MM.1S (cell line): Measurements from ENCODE around the gene ARMC9.
"Not testable (repeated sequence)": the region's sequence is repeated elsewhere in the genome, so short reads cannot be mapped to it uniquely, and the experiment has no call there.

Source experiments
- CTCF ChIP-seq: fragments of 300-600 bp; sonication (generic); IDR thresholded peaks from 2 replicates; pipeline ENCODE4 v1.5.1; 2016; ENCODE audit warnings: antibody characterized with exemption, low read length, mixed read lengths
- EZH2 ChIP-seq: fragments of 300-600 bp; sonication (generic); optimal IDR thresholded peaks from 2 replicates; pipeline ENCODE3; 2017; ENCODE audit warnings: low read depth, mild to moderate bottlenecking, antibody characterized with exemption, low read length, mixed read lengths
- EZH2phosphoT487 ChIP-seq: fragments of 300-600 bp; sonication (generic); IDR thresholded peaks from 2 replicates; pipeline ENCODE4 v1.6.1; 2018; ENCODE audit warnings: antibody characterized with exemption, low read length

DNA sequence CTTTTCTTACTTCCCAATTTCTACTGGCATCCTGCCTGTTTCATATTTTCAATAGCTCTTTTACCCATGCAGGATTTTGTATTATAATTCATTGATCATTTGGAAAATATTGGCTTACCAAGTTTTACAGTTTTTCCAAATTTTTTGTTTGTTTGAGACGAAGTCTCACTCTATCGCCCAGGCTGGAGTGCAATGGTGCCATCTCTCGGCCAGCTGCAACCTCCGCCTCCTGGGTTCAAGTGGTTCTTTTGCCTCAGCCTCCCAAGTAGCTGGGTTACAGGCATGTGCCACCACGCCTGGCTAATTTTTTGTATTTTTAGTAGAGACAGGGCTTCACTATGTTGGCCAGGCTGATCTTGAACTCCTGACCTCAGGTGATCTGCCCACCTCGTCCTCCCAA, 105.8 kb downstream of the ARMC9 start:
- not testable (repeated sequence) for TF ChIP-seq CTCF, EZH2, EZH2phosphoT487
